SK-N-SH treated with all-trans-retinoic acid at 6 μM for 48 hours (cell line): Measurements from ENCODE around the gene TANGO2.

Source experiments
- ATAC-seq: fragments of 200-7000 bp; cut with Tn5 transposase; 3 replicates; pipeline ENCODE4 v1.9.1; 2020; ENCODE audit warnings: mild to moderate bottlenecking, moderate library complexity
- ARNTL ChIP-seq: fragments of 450-650 bp; formaldehyde crosslinking; IDR thresholded peaks from 2 replicates; pipeline ENCODE4 v1.5.0; 2020; ENCODE audit warnings: low read depth, mild to moderate bottlenecking, moderate library complexity, borderline replicate concordance
- BACH2 ChIP-seq: fragments of 250-450 bp; sonication (Bioruptor Pico); IDR thresholded peaks from 2 replicates; pipeline ENCODE4 v1.9.0; 2021; ENCODE audit warnings: mild to moderate bottlenecking, borderline replicate concordance
- CSDC2 ChIP-seq: fragments of 250-450 bp; sonication (Bioruptor Pico); IDR thresholded peaks from 2 replicates; pipeline ENCODE4 v1.5.0; 2020; ENCODE audit warnings: mild to moderate bottlenecking, moderate library complexity
- ESRRG ChIP-seq: fragments of 250-450 bp; sonication (Bioruptor Pico); IDR thresholded peaks from 2 replicates; pipeline ENCODE4 v1.6.1; 2021; ENCODE audit warnings: mild to moderate bottlenecking
- GLIS3 ChIP-seq: fragments of 250-450 bp; sonication (Bioruptor Pico); IDR thresholded peaks from 2 replicates; pipeline ENCODE4 v1.5.0; 2020; ENCODE audit warnings: mild to moderate bottlenecking, moderate library complexity
- ISL1 ChIP-seq: fragments of 250-450 bp; sonication (Bioruptor Pico); IDR thresholded peaks from 2 replicates; pipeline ENCODE4 v2.1.2; 2022; ENCODE audit warnings: mild to moderate bottlenecking, moderate library complexity
- OSR1 ChIP-seq: fragments of 250-450 bp; sonication (Bioruptor Pico); IDR thresholded peaks from 2 replicates; pipeline ENCODE4 v1.8.0; 2022; ENCODE audit warnings: moderate library complexity, mild to moderate bottlenecking, inconsistent platforms
- PPARA ChIP-seq: fragments of 250-450 bp; sonication (Bioruptor Pico); IDR thresholded peaks from 2 replicates; pipeline ENCODE4 v1.5.0; 2020; ENCODE audit warnings: mild to moderate bottlenecking, borderline replicate concordance
- RARB ChIP-seq: fragments of 250-450 bp; sonication (Bioruptor Pico); IDR thresholded peaks from 2 replicates; pipeline ENCODE4 v1.8.0; 2021; ENCODE audit warnings: mild to moderate bottlenecking, moderate library complexity
- SNAI2 ChIP-seq: fragments of 250-450 bp; sonication (Bioruptor Pico); IDR thresholded peaks from 2 replicates; pipeline ENCODE4 v1.5.0; 2020; ENCODE audit warnings: mild to moderate bottlenecking, moderate library complexity
- TCF4 ChIP-seq: fragments of 250-450 bp; sonication (Bioruptor Pico); IDR thresholded peaks from 2 replicates; pipeline ENCODE4 v1.8.0; 2021; ENCODE audit warnings: mild to moderate bottlenecking, moderate library complexity, borderline replicate concordance
- TOX ChIP-seq: fragments of 250-450 bp; sonication (Bioruptor Pico); IDR thresholded peaks from 2 replicates; pipeline ENCODE4 v1.8.0; 2021; ENCODE audit warnings: mild to moderate bottlenecking, moderate library complexity, borderline replicate concordance
- ZC3H10 ChIP-seq: fragments of 250-450 bp; sonication (Bioruptor Pico); IDR thresholded peaks from 2 replicates; pipeline ENCODE4 v1.5.1; 2021; ENCODE audit warnings: mild to moderate bottlenecking, moderate library complexity
- ZFP3 ChIP-seq: fragments of 250-450 bp; sonication (Bioruptor Pico); IDR thresholded peaks from 2 replicates; pipeline ENCODE4 v1.5.0; 2020; ENCODE audit warnings: mild to moderate bottlenecking, moderate library complexity
- ZFP30 ChIP-seq: fragments of 450-650 bp; formaldehyde crosslinking; IDR thresholded peaks from 2 replicates; pipeline ENCODE4 v1.5.0; 2022; ENCODE audit warnings: mild to moderate bottlenecking, moderate library complexity
- ZNF565 ChIP-seq: fragments of 450-650 bp; formaldehyde crosslinking; conservative IDR thresholded peaks from 2 replicates; pipeline ENCODE4 v1.5.0; 2020; ENCODE audit warnings: low read depth, mild to moderate bottlenecking, moderate library complexity
- ZNF70 ChIP-seq: fragments of 450-650 bp; formaldehyde crosslinking; IDR thresholded peaks from 2 replicates; pipeline ENCODE4 v1.5.0; 2020; ENCODE audit warnings: mild to moderate bottlenecking, moderate library complexity
- ZNF8 ChIP-seq: fragments of 450-650 bp; formaldehyde crosslinking; IDR thresholded peaks from 2 replicates; pipeline ENCODE4 v1.5.0; 2020; ENCODE audit warnings: mild to moderate bottlenecking, moderate library complexity
- TF ChIP-seq, protein P1 (sequence below): fragments of 250-450 bp; sonication (Bioruptor Pico); IDR thresholded peaks from 2 replicates; pipeline ENCODE4 v1.8.0; 2021; ENCODE audit warnings: low read depth, mild to moderate bottlenecking, moderate library complexity, borderline replicate concordance
- TF ChIP-seq, protein P2 (sequence below): fragments of 250-450 bp; sonication (Bioruptor Pico); IDR thresholded peaks from 2 replicates; pipeline ENCODE4 v1.5.1; 2021; ENCODE audit warnings: mild to moderate bottlenecking, moderate library complexity
- TF ChIP-seq, protein P3 (sequence below): fragments of 250-450 bp; sonication (Bioruptor Pico); IDR thresholded peaks from 2 replicates; pipeline ENCODE4 v1.8.0; 2020; ENCODE audit warnings: mild to moderate bottlenecking, moderate library complexity, borderline replicate concordance
- TF ChIP-seq, protein P4 (sequence below): fragments of 250-450 bp; sonication (Bioruptor Pico); IDR thresholded peaks from 2 replicates; pipeline ENCODE4 v1.5.0; 2020; ENCODE audit warnings: mild to moderate bottlenecking, moderate library complexity

Gene TANGO2

DNA sequence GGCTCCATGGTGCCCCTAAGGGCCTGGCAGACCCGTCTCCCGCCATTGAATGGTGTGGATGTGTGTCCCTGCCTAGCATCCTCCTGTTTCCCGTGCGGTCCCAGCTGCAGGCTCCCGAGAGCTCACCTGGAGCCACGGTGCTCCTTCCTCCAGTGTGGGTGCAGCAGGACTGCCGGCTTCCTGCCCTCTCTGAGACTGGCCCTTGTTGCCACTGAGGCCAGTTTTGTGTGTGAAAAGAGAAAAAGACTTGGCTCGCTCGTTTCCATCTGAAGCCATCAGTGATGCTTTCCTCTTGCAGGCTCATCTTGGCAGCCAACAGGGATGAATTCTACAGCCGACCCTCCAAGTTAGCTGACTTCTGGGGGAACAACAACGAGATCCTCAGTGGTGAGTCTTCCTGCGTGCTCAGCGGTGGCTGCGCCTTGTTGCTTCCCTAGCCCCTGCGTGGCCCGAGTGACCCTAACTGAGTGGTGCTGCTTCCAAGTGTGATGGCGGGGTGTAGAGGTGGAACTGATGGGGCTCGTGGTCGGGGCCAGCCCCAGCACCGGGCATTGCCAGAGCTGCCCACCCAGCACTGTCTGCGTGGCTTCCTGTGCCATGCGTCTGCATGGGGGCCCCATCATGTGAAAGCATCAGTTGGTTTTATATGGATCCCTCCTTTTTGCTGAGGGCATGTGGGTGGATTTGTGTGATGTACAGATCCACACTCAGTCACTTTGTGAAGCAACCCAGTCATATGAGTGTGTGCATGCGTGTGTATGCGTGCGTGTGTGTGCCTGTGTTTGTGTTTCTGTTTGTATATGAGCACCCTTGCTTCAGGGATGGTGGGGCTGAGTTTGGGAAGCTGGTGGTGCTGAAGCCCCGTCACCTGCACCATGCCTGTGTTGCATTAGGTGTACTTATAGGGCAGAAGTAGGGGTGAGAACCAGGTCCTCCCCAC, 22.4 kb downstream of the TANGO2 start (continued):
- TF ChIP-seq TCF4 (CRISPR knock-in tag) (no peak), ZFP3 (no peak), ZNF8 (no peak), RARB (CRISPR knock-in tag) (no peak), ISL1 (CRISPR knock-in tag) (no peak)
- TF ChIP-seq, protein P1, sequence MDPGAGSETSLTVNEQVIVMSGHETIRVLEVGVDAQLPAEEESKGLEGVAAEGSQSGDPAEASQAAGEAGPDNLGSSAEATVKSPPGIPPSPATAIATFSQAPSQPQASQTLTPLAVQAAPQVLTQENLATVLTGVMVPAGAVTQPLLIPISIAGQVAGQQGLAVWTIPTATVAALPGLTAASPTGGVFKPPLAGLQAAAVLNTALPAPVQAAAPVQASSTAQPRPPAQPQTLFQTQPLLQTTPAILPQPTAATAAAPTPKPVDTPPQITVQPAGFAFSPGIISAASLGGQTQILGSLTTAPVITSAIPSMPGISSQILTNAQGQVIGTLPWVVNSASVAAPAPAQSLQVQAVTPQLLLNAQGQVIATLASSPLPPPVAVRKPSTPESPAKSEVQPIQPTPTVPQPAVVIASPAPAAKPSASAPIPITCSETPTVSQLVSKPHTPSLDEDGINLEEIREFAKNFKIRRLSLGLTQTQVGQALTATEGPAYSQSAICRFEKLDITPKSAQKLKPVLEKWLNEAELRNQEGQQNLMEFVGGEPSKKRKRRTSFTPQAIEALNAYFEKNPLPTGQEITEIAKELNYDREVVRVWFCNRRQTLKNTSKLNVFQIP (CRISPR knock-in tag), result no peak

DNA sequence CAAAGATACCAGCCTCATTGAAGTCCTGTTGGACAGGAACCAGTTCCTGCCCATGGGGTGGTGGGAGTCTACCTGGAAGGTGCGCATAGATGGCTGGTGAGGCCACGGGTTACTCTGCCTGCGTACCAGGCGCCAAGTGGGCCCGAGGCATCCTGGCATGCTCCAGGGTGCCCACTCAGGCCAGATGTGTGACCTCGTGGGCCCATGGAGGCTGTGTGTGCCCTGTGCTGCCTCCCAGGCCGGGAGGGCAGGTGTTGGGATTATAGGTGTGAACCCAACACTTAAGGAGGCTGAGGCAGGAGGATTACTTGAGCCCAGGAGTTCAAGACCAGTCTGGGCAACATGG, 23.1 kb downstream of the TANGO2 start:
- ATAC-seq, result no peak
- no peak for TF ChIP-seq ESRRG (CRISPR knock-in tag)
- TF ChIP-seq, protein P2, sequence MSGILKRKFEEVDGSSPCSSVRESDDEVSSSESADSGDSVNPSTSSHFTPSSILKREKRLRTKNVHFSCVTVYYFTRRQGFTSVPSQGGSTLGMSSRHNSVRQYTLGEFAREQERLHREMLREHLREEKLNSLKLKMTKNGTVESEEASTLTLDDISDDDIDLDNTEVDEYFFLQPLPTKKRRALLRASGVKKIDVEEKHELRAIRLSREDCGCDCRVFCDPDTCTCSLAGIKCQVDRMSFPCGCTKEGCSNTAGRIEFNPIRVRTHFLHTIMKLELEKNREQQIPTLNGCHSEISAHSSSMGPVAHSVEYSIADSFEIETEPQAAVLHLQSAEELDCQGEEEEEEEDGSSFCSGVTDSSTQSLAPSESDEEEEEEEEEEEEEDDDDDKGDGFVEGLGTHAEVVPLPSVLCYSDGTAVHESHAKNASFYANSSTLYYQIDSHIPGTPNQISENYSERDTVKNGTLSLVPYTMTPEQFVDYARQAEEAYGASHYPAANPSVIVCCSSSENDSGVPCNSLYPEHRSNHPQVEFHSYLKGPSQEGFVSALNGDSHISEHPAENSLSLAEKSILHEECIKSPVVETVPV (CRISPR knock-in tag), result no peak

DNA sequence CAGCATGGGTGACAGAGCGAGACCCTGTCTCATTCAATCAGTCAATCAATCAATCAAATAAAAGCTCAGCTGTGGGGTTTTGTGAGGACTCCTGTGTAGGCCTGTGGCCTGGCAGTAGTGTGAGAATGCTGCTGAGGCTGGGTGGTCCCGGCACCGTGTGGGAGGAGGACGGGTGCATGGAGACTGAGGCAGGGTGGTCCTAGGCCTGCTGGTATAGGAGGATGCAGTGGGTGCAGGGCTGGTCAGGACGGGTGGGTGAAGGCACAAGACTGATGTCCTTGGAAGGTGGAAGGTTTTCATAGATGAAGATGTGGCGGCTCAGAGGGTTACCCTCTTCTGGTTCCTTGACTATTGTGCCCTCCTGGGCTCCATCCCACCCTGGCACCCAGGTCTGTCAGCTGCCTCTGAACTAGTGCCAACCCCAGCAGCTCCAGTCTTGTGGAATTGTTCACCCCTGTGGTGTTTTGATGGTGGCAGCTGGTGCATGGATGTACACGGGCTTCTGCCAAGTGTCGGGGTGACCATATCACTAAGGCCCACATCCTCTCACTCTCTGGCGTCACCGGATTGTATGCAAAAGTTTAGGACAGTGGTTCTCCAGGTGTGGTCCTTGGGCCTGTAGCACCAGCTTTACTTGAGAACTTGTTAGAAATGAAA, 23.7 kb downstream of the TANGO2 start:
- TF ChIP-seq TCF4 (CRISPR knock-in tag) (no peak), RARB (CRISPR knock-in tag) (no peak), PPARA (CRISPR knock-in tag) (no peak), ESRRG (CRISPR knock-in tag) (no peak), TOX (CRISPR knock-in tag) (no peak), CSDC2 (no peak), ZFP30 (CRISPR knock-in tag) (no peak), ZNF70 (CRISPR knock-in tag) (no peak), ARNTL (no peak), BACH2 (no peak), ZFP3 (no peak), ZNF565 (no peak), ZC3H10 (CRISPR knock-in tag) (no peak), OSR1 (CRISPR knock-in tag) (no peak), SNAI2 (CRISPR knock-in tag) (no peak), GLIS3 (CRISPR knock-in tag) (no peak), ISL1 (CRISPR knock-in tag) (no peak)
- TF ChIP-seq, protein P3, sequence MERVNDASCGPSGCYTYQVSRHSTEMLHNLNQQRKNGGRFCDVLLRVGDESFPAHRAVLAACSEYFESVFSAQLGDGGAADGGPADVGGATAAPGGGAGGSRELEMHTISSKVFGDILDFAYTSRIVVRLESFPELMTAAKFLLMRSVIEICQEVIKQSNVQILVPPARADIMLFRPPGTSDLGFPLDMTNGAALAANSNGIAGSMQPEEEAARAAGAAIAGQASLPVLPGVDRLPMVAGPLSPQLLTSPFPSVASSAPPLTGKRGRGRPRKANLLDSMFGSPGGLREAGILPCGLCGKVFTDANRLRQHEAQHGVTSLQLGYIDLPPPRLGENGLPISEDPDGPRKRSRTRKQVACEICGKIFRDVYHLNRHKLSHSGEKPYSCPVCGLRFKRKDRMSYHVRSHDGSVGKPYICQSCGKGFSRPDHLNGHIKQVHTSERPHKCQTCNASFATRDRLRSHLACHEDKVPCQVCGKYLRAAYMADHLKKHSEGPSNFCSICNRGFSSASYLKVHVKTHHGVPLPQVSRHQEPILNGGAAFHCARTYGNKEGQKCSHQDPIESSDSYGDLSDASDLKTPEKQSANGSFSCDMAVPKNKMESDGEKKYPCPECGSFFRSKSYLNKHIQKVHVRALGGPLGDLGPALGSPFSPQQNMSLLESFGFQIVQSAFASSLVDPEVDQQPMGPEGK (CRISPR knock-in tag), result no peak
- TF ChIP-seq, protein P1 (CRISPR knock-in tag), result no peak
- TF ChIP-seq, protein P4, sequence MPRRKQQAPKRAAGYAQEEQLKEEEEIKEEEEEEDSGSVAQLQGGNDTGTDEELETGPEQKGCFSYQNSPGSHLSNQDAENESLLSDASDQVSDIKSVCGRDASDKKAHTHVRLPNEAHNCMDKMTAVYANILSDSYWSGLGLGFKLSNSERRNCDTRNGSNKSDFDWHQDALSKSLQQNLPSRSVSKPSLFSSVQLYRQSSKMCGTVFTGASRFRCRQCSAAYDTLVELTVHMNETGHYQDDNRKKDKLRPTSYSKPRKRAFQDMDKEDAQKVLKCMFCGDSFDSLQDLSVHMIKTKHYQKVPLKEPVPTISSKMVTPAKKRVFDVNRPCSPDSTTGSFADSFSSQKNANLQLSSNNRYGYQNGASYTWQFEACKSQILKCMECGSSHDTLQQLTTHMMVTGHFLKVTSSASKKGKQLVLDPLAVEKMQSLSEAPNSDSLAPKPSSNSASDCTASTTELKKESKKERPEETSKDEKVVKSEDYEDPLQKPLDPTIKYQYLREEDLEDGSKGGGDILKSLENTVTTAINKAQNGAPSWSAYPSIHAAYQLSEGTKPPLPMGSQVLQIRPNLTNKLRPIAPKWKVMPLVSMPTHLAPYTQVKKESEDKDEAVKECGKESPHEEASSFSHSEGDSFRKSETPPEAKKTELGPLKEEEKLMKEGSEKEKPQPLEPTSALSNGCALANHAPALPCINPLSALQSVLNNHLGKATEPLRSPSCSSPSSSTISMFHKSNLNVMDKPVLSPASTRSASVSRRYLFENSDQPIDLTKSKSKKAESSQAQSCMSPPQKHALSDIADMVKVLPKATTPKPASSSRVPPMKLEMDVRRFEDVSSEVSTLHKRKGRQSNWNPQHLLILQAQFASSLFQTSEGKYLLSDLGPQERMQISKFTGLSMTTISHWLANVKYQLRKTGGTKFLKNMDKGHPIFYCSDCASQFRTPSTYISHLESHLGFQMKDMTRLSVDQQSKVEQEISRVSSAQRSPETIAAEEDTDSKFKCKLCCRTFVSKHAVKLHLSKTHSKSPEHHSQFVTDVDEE (CRISPR knock-in tag), result no peak
- TF ChIP-seq, all 23 proteins: peak for 0
- no peak for ATAC-seq
